Fibroblast of mammary gland (primary cell): ENCODE measurements around the gene METTL1.

Experiments
- DNase-seq: peaks from one replicate; pipeline ENCODE4 v3.0.0-alpha.2; 2010; ENCODE audit warnings: low read depth
- H3K4me3 ChIP-seq: 2 replicates; pipeline ENCODE4 v1.5.1; 2011; ENCODE audit warnings: low read depth, mild to moderate bottlenecking, low read length, moderate library complexity; ENCODE audit not compliant: control insufficient read depth
- TF ChIP-seq, protein P1 (sequence below): conservative IDR thresholded peaks from 2 replicates; pipeline ENCODE4 v1.5.1; 2011; ENCODE audit warnings: low read depth, low read length, inconsistent platforms; ENCODE audit not compliant: control insufficient read depth, insufficient read depth

The METTL1 gene

DNA sequence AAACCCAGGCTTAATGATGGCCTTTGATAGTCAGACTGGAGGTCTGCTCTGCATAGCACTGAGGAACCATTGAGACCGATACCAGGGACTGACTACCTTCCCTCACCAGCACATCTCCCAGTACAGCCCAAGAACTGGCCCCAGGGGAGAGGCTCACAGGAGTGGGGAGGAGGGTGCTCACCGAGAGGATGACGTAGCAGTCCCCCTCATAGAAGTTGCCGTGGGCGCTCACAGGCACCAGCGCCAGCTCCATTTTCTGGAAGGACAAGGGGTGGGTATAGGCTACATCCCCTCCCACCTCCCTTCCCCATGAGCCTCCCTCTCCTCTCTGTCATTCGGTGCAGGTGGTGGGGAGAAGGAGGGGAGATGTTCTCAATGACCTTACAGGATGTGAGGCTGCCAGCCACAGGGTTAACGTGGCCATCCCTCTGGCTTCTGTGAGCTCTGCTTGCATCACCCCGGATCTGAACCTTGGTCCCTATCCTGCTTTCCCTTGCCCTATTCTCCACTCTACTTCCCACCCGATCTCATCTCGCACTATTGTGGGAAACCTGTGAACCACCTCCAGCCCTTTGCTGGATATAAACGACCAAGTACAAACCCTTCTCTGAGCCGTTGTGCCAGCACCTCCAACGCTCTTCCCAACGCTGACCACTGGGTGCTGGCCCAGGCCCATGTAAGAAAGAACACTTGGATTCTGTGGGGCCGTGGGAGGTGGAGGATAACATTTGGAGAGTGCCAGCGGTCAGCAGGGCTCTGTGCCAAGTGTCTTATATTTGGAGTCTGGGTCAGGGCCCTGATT is 42.3 kb upstream of the METTL1 start:
- TF ChIP-seq, protein P1, sequence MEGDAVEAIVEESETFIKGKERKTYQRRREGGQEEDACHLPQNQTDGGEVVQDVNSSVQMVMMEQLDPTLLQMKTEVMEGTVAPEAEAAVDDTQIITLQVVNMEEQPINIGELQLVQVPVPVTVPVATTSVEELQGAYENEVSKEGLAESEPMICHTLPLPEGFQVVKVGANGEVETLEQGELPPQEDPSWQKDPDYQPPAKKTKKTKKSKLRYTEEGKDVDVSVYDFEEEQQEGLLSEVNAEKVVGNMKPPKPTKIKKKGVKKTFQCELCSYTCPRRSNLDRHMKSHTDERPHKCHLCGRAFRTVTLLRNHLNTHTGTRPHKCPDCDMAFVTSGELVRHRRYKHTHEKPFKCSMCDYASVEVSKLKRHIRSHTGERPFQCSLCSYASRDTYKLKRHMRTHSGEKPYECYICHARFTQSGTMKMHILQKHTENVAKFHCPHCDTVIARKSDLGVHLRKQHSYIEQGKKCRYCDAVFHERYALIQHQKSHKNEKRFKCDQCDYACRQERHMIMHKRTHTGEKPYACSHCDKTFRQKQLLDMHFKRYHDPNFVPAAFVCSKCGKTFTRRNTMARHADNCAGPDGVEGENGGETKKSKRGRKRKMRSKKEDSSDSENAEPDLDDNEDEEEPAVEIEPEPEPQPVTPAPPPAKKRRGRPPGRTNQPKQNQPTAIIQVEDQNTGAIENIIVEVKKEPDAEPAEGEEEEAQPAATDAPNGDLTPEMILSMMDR = peak; percentile 14
- peak; percentile 71 for DNase-seq
- no peak overlapping the region for H3K4me3 ChIP-seq

DNA sequence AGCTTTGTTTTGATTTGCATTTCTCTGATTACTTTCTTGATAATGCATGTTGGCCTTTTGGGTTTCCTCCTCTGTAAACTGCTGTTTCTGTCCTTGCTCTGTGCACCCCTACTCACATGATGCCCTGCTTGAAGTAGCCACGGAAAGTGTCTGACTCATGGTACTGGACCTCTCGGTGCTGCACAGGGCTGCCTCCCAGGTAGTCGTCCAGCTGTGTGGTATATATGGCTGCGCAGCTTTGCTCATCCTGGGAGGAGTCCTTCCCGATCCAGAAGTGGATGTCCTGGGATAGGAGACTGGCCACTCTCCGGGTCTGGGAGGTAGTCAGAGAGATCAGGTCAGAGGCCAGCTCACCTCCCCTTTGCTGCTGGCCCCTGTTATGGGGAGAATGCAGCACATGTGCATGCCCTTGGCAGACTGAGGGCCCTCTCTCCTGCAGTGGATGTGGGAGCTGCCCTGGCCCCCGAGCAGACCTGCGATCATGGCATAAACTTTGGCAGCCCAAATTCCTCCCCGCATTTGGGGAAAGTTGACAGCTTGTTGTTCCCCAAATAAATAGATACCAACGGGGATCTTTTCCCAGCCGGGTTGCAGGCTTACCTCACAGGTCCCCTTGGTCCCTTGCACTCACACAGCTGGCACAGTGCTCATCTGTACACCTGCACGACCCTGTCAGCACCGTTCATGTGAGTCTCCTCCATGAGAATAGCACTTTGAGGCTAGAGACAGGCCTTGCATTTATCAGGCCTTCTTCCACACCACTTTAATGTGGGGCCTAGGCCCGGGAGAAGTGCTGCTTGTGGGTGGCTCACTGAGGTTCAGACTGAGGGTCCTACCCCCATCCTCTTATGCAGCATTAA is 41.4 kb upstream of the METTL1 start:
- no peak for DNase-seq
- no peak overlapping the region for H3K4me3 ChIP-seq
- TF ChIP-seq, protein P1 = no peak

DNA sequence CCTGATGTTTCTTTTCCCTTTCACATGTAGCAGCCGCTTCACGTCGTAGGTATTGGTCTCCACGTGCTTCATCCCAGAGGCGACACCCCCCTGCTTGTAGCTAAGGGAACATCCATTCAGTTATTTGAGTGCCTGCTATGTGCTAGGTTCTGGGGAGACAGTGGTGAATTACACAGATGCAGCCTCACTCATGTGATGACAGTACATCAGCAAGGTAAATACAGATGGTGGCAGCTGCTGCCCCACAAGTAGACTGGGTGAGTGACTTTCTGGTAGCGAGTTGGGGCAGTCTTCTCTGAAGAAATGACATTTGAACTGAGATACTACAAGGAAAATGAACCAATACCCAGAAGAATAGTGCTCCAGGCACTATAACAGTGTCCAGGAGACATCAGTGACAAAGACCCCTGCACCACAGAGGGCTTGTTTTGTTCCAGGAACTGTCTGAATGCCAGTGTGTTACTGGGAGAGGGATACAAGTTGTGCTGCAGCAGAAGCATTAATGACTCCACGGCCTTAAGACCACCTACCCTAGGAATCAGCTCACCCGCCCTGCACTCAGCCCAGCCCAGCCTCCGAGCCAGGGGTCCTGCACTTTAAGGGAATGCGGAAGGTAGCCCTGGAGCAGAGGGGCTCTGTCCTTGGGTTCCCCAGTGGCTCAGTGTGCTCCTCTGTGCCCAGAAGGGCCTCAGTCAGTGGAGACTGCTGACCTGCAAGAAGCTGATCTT is 39.3 kb upstream of the METTL1 start:
- no peak for DNase-seq
- H3K4me3 ChIP-seq = no peak overlapping the region
- TF ChIP-seq, protein P1 = no peak

DNA sequence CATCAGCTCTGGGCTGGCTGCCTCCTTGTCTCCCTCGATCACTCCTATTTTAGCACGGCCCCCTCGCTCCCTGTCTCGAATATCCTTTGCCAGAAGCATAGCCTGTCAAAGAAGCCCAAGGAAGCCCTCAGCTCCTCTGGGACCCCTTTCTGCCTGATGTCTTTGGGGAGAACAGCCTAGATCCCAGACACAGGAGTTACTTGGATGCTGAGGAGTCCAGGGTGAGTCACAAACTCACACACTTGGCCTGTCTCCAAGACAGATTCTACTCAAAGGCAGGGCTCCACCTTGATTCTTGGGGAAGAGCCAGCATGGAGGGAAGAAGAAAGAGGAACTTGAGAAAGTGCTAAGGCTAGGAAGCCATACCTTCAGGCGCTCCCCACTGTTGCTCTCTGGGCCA is 38.5 kb upstream of the METTL1 start:
- DNase-seq = peak; percentile 77

DNA sequence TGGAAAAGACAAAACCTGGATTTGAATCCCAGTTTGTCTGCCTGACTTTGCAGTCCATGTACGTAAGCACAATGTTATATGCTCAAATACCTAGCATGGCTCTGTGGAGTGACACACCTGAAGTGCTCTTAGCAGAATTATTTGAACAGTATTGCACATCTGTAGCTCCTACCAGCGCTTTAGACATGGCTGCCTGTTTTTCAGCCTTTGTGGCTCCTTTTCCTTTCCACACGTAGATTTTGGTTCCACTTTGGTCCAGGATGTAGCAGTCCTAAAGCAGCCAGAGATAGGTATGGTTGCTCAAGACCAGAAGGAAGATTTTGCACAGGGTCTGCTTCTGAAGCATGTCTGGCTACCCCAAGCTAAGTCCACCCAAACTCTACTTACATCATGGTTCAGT is 37.5 kb upstream of the METTL1 start:
- H3K4me3 ChIP-seq = no peak overlapping the region
- TF ChIP-seq, protein P1 = no peak
- no peak for DNase-seq

More for the DNA sequence above, 38.5 kb upstream of the METTL1 start:
- H3K4me3 ChIP-seq = no peak overlapping the region
- TF ChIP-seq, protein P1 = no peak

DNA sequence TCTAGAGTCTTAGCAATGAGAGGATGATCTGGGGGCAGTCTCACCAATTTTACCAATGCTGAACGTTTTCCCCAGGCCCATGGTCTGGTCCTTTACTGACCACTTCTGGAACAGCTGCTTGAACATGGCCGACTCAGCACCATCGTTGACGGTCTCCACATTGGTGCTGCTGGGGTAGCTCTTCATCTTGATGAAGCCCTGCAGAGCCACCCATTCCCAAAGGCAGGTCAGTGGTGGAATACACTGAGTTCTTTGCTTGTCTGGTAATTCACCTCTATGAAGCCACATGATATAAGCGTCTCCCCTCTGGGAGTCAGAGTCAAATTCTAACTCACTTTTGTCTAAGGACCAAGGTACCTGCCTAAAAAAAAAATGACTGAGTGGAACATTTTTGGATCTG is 36.4 kb upstream of the METTL1 start:
- DNase-seq = no peak
- TF ChIP-seq, protein P1 = no peak
- H3K4me3 ChIP-seq = no peak overlapping the region
